WTC11 (cell line): Measurements from ENCODE around the gene MRPL46.

Experiments
- FOXK1 ChIP-seq: sonication (generic); formaldehyde crosslinking; IDR thresholded peaks from 2 replicates; pipeline ENCODE4 v1.8.0; 2022; ENCODE audit warnings: mild to moderate bottlenecking, moderate library complexity, missing genetic modification reagents
- NFYB ChIP-seq: sonication (generic); formaldehyde crosslinking; conservative IDR thresholded peaks from 2 replicates; pipeline ENCODE4 v1.8.0; 2022; ENCODE audit warnings: low read depth, missing genetic modification reagents

DNA sequence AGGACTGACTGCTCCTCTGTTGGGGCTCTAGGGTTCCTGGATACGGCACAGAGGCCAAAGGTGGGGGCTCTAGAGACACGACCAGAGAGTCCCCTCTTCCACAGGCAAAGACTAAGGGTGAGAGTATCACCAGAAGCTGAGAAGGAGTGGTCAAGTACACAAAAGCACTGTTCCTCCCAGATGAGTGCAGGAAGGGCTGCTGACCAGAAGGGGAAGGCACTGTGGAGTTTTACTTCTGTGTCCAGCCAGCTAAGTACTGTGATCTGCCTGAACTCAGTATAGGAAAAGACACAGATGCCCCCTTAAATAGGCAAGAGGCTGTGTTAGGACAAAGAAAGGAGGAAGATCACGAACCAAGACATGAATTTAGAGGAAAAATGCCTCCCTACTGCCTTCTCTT, 12.0 kb upstream of the MRPL46 start:
- TF ChIP-seq NFYB (CRISPR knock-in tag) (no peak), FOXK1 (no peak)
